SJSA1 (cell line): ENCODE measurements around the gene CDKL1. TPM values are rescaled to one million over a fixed set of nuclear protein-coding genes. Genes with fewer than 3 reads are reported as not detected.

Experiments
- DNase-seq, 2 experiments: peaks; one replicate each; pipeline ENCODE4 v3.0.0-alpha.2; 2015 to 2020; ENCODE audit warnings: low spot score in 2 of 2, low read depth in 1 of 2
- H3K27ac ChIP-seq: fragments of 250-450 bp; sonication (Bioruptor Pico); 2 replicates; pipeline ENCODE4 v1.5.1; 2020; ENCODE audit warnings: mild to moderate bottlenecking, moderate library complexity
- H3K27me3 ChIP-seq: fragments of 250-450 bp; sonication (Bioruptor Pico); replicated peaks from 2 replicates; pipeline ENCODE4 v1.5.1; 2020; ENCODE audit warnings: mild to moderate bottlenecking, moderate library complexity
- H3K36me3 ChIP-seq: fragments of 250-450 bp; sonication (Bioruptor Pico); 2 replicates; pipeline ENCODE4 v1.5.1; 2020; ENCODE audit warnings: mild to moderate bottlenecking
- H3K4me1 ChIP-seq: fragments of 250-450 bp; sonication (Bioruptor Pico); replicated peaks from 2 replicates; pipeline ENCODE4 v1.6.1; 2021; ENCODE audit warnings: mild to moderate bottlenecking
- H3K4me3 ChIP-seq: fragments of 250-450 bp; sonication (Bioruptor Pico); 2 replicates; pipeline ENCODE4 v1.5.1; 2020; ENCODE audit warnings: mild to moderate bottlenecking
- H3K9me3 ChIP-seq: fragments of 250-450 bp; sonication (Bioruptor Pico); replicated peaks from 2 replicates; pipeline ENCODE4 v1.5.1; 2020; ENCODE audit warnings: mild to moderate bottlenecking
- total RNA-seq: library from RNA; depleted of rRNA; stranded (reverse); fragments of >200 nt; shearing (Covaris generic); gene quantifications from 2 replicates; pipeline ENCODE4 v1.2.3, GENCODE V29; 2014

The CDKL1 gene
- total RNA-seq, 1 experiment from 2014 or later: 107 TPM

DNA sequence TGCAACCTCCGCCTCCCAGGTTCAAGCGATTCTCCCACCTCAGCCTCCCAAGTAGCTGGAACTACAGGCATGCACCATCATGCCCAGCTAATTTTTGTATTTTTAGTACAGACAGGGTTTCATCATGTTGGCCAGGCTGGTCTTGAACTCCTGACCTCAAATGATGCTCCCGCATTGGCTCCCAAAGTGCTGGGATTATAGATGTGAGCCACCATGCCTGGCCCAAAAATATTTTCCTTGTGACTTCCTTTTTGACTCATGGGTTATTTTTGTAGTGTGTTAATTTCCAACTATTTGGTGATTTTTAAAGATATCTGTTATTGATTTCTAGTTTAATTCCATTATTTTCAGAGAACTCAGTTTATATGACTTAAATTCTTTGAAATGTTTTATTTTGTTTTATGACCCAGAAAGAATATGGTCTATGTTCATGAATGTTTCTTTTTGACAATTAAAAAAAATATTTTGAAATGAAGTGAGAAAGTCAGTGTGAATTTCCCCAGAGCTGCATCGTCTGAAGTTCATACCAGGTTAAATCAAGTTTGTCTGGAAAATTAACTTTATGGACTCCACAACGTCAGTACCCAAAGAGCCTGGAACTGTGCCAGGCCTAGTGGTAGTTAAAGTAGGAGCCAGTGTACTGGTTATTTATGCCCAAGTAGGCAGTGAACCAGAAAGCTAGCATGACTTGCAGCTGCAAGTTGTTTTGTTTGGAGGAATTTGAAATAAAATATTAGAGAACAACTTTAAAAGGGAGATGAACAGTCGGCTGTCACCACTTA is 2.8 kb upstream of the CDKL1 start:
- Histone ChIP-seq H3K36me3 (no peaks in the 10 kb centered on the region), H3K4me3 (no peak overlapping the region), H3K27ac (no peak overlapping the region), H3K4me1 (peaks cover 40% of the 10 kb centered on the region), H3K27me3 (no peaks in the 10 kb centered on the region), H3K9me3 (no peaks in the 10 kb centered on the region)
- peak in 1 of 2 experiments; percentile 48 for DNase-seq

DNA sequence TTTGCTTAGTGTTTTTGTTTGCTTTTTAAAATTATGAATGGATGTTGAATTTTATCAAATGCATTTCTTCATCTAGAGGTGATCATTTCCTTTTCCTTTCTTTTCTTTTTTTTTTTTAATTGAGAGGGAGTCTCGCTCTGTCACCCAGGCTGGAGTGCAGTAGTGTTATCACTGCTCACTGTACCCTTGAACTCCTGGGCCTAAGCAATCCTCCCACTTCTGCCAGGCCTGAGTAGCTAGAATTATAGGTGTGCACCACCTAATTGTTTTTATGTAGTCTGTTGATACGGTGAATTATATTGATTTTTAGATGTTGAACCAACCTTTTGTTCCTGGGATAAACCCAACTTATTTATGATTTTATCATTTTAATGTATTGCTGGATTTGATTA is 1.5 kb upstream of the CDKL1 start:
- H3K9me3 ChIP-seq: no peaks in the 10 kb centered on the region
- DNase-seq: no peak
- no peak overlapping the region for H3K4me3 ChIP-seq
- H3K27me3 ChIP-seq: no peaks in the 10 kb centered on the region
- H3K36me3 ChIP-seq: no peaks in the 10 kb centered on the region; the same call in 1 of the 2 replicates
- H3K27ac ChIP-seq: no peak overlapping the region
- peaks cover 36% of the 10 kb centered on the region for H3K4me1 ChIP-seq

DNA sequence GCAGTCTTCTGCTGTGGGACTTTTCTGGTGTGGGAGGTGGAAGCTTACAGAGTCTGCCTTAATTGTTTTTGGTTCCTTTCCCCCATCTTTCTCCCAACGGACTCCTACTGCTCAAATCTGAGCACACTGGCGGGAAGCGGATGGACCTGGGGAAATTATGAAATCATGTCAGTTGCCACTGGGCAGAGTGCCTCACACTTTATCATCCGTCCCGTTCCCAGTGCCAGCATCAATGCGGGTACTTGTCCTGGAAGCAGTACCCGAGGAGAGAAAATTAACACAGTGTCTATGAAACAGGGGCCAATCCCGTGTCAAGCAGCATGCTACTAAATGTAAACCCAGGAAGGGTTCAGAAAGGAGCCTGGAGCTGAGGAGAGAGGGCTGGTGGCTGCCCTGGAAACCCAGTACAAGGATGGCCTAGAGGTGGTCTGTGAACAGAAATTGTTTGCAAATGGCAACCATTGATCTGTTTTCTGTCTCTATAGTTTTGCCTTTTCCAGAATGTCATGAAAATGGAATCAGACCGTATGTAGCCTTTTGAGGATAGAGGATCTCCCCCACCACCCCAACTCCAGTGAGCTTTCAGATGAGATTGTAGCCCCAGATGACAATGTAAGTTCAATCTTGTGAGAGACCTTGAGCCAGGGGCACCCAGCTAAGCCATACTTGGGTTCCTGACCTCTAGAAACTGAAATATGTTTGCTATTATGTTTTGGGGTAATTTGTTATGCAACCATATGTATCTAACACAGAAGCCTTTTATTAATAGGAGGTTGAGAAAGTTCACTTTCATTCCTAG is 908 bp upstream of the CDKL1 start:
- H3K27me3 ChIP-seq: no peaks in the 10 kb centered on the region
- H3K4me3 ChIP-seq: peak overlapping the region; percentile 59
- no peaks in the 10 kb centered on the region for H3K9me3 ChIP-seq
- H3K4me1 ChIP-seq: peaks cover 34% of the 10 kb centered on the region
- H3K27ac ChIP-seq: peak overlapping the region; percentile 60
- no peaks in the 10 kb centered on the region; the same call in 1 of the 2 replicates for H3K36me3 ChIP-seq
- DNase-seq: no peak

DNA sequence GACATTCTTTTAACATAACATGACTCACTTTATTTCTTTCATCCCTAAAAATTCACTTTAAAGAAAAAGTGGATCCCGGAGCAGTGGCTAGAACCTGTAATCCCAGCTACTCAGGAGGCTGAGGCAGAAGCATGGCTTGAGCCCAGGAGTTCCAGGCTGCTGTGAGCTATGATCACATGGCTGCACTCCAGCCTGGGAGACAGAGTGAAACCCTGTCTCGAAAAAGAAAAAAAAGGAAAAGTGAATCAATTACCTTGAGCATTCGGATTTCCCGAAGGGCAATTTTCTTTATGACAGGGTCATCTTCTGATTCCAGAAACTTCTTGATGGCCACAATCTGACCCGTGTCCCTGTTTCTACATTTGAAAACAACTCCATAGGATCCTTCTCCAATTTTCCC is 1.2 kb downstream of the CDKL1 start:
- H3K4me1 ChIP-seq: peaks cover 30% of the 10 kb centered on the region
- H3K27me3 ChIP-seq: no peaks in the 10 kb centered on the region
- H3K27ac ChIP-seq: no peak overlapping the region
- H3K9me3 ChIP-seq: no peaks in the 10 kb centered on the region
- DNase-seq: no peak
- H3K4me3 ChIP-seq: no peak overlapping the region
- no peaks in the 10 kb centered on the region; the same call in 1 of the 2 replicates for H3K36me3 ChIP-seq

DNA sequence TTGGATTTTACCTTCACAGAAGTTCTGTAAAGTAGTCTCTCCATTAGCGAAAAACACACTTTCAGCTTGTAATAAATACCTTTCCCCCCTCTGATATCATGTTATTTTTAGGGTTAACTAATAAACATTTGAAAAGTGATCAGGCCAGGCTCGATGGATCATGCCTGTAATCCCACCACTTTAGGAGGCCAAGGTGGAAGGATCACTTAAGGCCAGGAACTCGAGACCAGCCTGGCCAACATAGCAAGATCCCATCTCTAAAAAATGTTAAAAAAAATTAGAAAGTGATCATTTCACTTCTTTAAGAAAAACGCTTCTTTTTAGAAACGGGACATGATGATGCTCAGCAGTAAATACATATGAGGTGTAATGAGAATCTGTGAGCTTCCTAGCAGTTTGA is 2.0 kb downstream of the CDKL1 start:
- peaks cover 23% of the 10 kb centered on the region for H3K4me1 ChIP-seq
- no peak overlapping the region for H3K27ac ChIP-seq
- DNase-seq: no peak
- no peaks in the 10 kb centered on the region for H3K27me3 ChIP-seq
- H3K4me3 ChIP-seq: no peak overlapping the region
- no peaks in the 10 kb centered on the region; the same call in 1 of the 2 replicates for H3K36me3 ChIP-seq
- H3K9me3 ChIP-seq: no peaks in the 10 kb centered on the region

DNA sequence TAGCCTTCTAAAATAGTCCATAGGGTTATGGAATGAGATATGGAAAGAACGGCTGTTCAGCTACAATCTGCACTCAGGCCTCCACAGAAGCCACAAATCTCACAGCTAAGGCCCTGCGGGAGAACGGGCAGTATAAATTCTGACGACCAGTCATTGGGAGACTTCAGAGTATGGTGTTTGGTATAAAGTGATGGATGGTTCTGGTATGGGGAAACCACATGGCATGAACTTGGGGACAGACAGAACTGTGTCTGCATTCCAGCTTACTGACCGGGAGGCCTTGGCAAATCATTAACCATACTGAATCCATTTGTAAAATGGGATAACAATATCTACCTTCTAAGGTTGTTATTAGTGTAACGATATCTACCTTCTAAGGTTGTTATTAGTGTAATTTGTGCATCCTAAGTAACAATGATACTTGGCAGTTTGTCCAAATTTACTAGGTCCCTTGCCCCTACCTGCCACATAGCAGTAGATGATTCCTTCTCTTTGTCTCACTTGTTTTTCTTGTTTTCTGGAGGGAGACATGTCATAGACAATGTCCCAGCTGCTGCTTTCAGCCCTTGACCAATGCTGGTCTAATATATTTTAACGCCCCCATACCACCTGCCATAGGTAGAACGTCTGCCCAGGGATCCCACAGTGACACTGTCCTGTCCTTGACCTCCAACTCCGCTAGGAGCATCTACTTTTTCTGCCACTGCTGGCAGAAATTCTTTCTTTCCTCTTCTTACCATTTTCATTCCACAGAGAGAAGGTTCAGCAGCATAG is 6.8 kb downstream of the CDKL1 start:
- Histone ChIP-seq H3K27me3 (no peaks in the 10 kb centered on the region), H3K36me3 (no peaks in the 10 kb centered on the region; the same call in 1 of the 2 replicates), H3K9me3 (no peaks in the 10 kb centered on the region), H3K27ac (no peak overlapping the region), H3K4me3 (no peak overlapping the region), H3K4me1 (no peaks in the 10 kb centered on the region)
- DNase-seq: no peak

DNA sequence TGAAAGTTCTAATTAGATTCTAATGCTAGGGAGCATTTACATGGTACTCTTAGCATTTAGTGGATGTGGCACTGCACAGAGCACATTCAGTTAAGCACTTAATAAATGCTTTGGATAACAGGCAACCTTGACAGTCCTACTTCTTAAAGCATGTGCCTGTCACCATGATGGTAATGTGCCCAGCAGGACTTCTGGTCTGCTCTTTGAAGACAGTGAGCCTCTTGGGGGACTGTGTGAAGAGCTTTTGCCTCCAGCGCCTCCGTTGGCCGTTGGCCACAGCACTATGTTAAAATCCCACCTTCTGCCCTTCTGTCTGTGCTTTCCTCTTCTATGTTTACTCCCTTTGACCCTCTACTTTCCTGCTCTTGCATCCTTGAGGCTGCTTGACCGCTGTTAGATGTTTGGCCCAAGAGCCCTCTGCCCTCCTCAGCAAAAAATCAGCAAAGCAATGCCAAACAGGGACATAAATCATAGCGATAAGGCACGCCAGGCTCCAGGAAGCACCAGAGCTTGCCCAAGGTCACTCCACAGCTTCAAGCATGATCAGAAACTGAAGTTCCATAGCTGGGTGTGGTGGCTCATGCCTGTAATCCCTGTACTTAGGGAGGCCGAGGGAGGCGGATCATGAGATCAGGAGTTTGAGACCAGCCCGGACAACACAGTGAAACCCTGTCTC is 8.3 kb downstream of the CDKL1 start:
- no peak for DNase-seq
- Histone ChIP-seq H3K27me3 (no peaks in the 10 kb centered on the region), H3K4me3 (no peak overlapping the region), H3K4me1 (no peaks in the 10 kb centered on the region), H3K36me3 (no peaks in the 10 kb centered on the region; the same call in 1 of the 2 replicates), H3K9me3 (no peaks in the 10 kb centered on the region), H3K27ac (no peak overlapping the region)

DNA sequence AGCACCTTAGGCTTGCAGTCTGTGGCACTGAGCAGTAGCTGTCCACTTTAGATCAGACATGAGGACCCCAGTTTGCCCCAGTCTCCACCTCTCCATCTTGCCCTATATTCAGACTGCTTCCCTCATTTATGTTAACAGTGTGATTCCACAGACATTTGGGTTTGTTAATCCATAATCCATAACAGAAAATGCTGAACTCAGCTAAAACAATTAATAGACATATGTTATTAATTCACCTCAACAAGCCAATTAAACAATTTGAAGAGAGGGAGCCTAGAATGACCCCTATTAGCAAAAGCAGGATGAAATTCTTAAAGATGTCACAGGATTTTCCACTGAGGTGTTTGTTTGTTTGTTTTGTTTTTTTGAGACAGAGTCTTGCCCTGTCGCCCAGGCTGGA is 9.1 kb downstream of the CDKL1 start:
- H3K4me3 ChIP-seq: no peak overlapping the region
- no peak overlapping the region for H3K27ac ChIP-seq
- no peaks in the 10 kb centered on the region for H3K9me3 ChIP-seq
- no peaks in the 10 kb centered on the region for H3K36me3 ChIP-seq
- DNase-seq: no peak
- H3K27me3 ChIP-seq: no peaks in the 10 kb centered on the region
- H3K4me1 ChIP-seq: no peaks in the 10 kb centered on the region

DNA sequence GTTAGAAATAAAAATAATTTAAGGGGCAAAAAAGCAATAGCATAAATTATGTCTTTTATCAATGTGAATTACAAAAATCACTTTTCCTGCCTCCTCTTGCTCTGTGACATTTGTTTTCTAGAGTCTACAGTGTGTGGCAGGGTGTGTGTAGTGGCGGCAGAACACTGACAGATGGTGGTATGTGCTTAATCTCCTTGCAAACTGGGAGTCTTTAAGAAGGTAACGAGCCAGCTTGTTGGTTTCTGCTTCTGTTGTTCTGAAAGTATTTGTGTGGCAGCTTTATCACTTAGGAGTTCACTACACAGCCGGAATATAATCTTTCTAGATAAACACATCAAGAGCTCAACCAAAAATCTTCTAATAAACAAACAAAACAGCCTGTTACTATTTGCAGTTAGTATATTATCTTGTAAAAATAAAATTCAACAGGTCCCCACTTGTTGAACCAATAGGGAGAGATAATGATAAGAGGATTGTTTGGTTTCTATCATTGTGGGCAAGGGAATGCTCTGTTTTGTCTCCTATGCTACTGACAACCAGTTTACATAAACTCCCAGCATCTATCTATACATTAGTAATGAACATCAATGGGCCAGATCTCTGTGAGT is 13.0 kb downstream of the CDKL1 start:
- H3K4me3 ChIP-seq: no peak overlapping the region
- H3K9me3 ChIP-seq: no peaks in the 10 kb centered on the region
- no peaks in the 10 kb centered on the region for H3K27me3 ChIP-seq

DNA sequence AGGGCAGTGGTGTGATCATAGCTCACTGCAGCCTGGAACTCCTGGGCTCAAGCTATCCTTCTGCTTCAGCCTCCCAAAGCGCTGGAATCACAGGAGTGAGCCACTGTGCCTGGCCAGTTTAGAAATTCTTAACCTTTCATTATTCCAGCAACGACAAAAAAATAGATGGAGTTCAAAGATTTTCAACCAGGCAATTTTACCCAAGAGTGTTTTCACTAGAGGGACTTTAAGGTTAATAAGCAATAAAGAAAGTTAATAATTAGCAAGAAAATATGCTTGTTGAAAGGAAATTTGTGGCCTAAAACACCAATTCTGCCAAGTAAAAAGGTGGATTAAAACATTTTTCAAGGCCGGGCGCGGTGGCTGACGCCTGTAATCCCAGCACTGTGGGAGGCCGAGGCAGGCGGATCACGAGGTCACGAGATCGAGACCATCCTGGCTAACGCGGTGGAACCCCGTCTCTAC is 14.8 kb downstream of the CDKL1 start:
- DNase-seq: no peak
- Histone ChIP-seq H3K27me3 (no peaks in the 10 kb centered on the region), H3K9me3 (no peaks in the 10 kb centered on the region), H3K4me1 (no peaks in the 10 kb centered on the region), H3K27ac (no peak overlapping the region), H3K4me3 (no peak overlapping the region), H3K36me3 (no peaks in the 10 kb centered on the region)

More for the DNA sequence above, 13.0 kb downstream of the CDKL1 start:
- DNase-seq: no peak
- Histone ChIP-seq H3K4me1 (no peaks in the 10 kb centered on the region), H3K27ac (no peak overlapping the region), H3K36me3 (no peaks in the 10 kb centered on the region)

DNA sequence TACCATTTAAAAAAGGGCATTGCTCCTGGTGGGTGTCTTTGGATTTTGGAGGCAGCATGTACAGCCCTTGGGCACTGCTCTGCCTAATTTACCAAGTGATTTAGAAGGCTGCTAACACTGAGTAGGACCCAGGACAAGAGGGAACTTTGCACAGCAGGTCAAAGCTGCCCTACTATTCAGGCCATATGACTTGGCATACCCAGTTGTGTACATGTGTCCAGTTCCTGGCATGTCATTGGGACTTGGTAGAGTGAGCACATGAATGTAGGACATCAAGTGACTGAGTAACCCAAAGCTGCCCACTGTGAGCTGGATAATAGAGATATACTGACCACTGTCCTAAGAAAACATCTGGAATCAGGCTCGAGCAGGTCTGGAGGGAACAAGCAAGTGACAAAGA is 15.7 kb downstream of the CDKL1 start:
- H3K36me3 ChIP-seq: no peaks in the 10 kb centered on the region
- no peak overlapping the region for H3K27ac ChIP-seq
- H3K4me3 ChIP-seq: no peak overlapping the region
- DNase-seq: no peak
- no peaks in the 10 kb centered on the region for H3K4me1 ChIP-seq
- no peaks in the 10 kb centered on the region for H3K9me3 ChIP-seq
- H3K27me3 ChIP-seq: no peaks in the 10 kb centered on the region

DNA sequence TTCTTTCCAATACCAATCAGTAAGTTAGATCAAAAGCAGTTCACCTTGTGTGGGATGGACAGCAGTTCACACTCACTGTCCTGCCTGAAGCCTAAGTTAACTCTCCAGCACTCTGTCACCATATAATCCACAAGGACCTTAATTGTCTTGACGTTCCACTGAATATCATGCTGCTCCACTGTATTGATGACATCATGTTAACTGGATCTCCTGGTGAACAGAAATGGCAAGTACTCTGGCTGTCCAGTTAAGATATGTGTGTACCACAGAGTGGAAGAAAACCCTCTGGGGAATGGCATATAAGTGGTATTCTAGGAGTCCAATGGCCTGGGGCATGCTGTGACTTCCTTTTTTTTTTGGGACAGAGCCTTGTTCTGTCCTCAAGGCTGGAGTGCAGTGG is 16.2 kb downstream of the CDKL1 start:
- H3K36me3 ChIP-seq: no peaks in the 10 kb centered on the region
- H3K27me3 ChIP-seq: no peaks in the 10 kb centered on the region
- no peaks in the 10 kb centered on the region for H3K9me3 ChIP-seq
- no peak overlapping the region for H3K4me3 ChIP-seq
- no peaks in the 10 kb centered on the region for H3K4me1 ChIP-seq
- DNase-seq: no peak
- no peak overlapping the region for H3K27ac ChIP-seq

DNA sequence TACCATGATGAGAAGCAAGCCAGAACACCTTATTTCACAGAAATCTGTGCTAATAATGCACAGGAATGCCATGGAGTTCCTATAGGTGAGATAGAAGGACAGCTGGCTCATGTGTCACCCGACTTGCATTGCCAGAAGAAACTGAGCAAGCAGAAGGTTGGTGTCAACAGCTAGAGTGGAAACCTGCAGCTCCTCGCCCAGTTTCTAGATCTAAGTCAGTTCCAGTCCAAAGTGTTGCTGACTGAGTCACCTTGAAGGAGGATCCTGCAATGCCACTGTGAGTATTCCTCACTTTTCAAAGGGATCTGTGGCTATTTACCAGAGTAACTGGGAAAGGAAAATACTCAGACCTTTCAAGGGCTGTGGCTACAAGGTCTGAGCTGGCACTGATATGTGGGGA is 17.1 kb downstream of the CDKL1 start:
- Histone ChIP-seq H3K4me3 (no peak overlapping the region), H3K36me3 (no peaks in the 10 kb centered on the region), H3K27ac (no peak overlapping the region), H3K9me3 (no peaks in the 10 kb centered on the region), H3K4me1 (no peaks in the 10 kb centered on the region), H3K27me3 (no peaks in the 10 kb centered on the region)
- DNase-seq: no peak
